GM12878 (cell line): Measurements from ENCODE around the gene PARVA. TPM values are rescaled to one million over a fixed set of nuclear protein-coding genes. Genes with fewer than 3 reads are reported as not detected.

Experiments
- ATAC-seq: fragments of 200-7000 bp; cut with Tn5 transposase; 3 replicates; pipeline ENCODE4 v1.9.1; 2020; ENCODE audit warnings: mild to moderate bottlenecking, moderate library complexity
- BruUV-seq: library from RNA; stranded (reverse); fragments of 400-500 nt; replicated peaks from 2 replicates; lab custom pipeline; 2021; lab: Mats Ljungman, UMichigan
- CTCF ChIA-PET: fragments of 300-600 bp; sonication (Branson Sonifier 250); formaldehyde crosslinking; extraction: SDS; loops from one replicate; lab custom pipeline; 2021; ENCODE audit warnings: inconsistent platforms; lab: Yijun Ruan, JAX
- POLR2A ChIA-PET: fragments of 350-600 bp; formaldehyde crosslinking; extraction: SDS; loops from one replicate; lab custom pipeline; 2021; ENCODE audit warnings: inconsistent platforms; lab: Charles Lee
- RAD21 ChIA-PET: fragments of 300-600 bp; sonication (Branson Sonifier 250); formaldehyde crosslinking; loops from one replicate; lab custom pipeline; 2023; ENCODE audit warnings: antibody characterized with exemption; ENCODE audit not compliant: unreplicated experiment; lab: Charles Lee
- SMC1A ChIA-PET: fragments of 300-600 bp; sonication (Branson Sonifier 250); formaldehyde crosslinking; loops from one replicate; lab custom pipeline; 2023; ENCODE audit not compliant: unreplicated experiment, uncharacterized antibody; lab: Charles Lee
- DNase-seq: peaks from one replicate; pipeline ENCODE4 v3.0.0-alpha.2; 2011; ENCODE audit warnings: low read depth, low spot score
- FAIRE-seq: peaks from 3 replicates; lab custom pipeline; 2011; peaks lifted over from hg19 to GRCh38; lab: Jason Lieb, UNC
- H2AFZ ChIP-seq: 2 replicates; pipeline ENCODE4 v1.6.0; 2011; ENCODE audit warnings: low read depth, low read length, control low read depth; ENCODE audit not compliant: control insufficient read depth
- H3K27ac ChIP-seq: 2 replicates; pipeline ENCODE4 v1.5.1; 2011; ENCODE audit warnings: control low read depth; ENCODE audit not compliant: control insufficient read depth, insufficient read depth
- H3K27me3 ChIP-seq, 2 experiments: replicated peaks in 1 of 2; 2 replicates each; pipeline versions ENCODE4 v1.6.0 to v1.6.1; 2011; ENCODE audit warnings: low read length in 1 of 2; ENCODE audit not compliant: control insufficient read depth in 2 of 2, insufficient read depth in 2 of 2
- H3K36me3 ChIP-seq, 2 experiments: 2 replicates each; pipeline ENCODE4 v1.5.1; 2011; ENCODE audit warnings: low read length in 1 of 2; ENCODE audit not compliant: control insufficient read depth in 2 of 2, insufficient read depth in 2 of 2
- H3K4me1 ChIP-seq: 2 replicates; pipeline ENCODE4 v1.6.1; 2011; ENCODE audit warnings: mild to moderate bottlenecking, low read length, moderate library complexity, mixed read lengths; ENCODE audit not compliant: control insufficient read depth, insufficient read depth
- H3K4me2 ChIP-seq: 2 replicates; pipeline ENCODE4 v1.6.0; 2011; ENCODE audit warnings: control low read depth; ENCODE audit not compliant: control insufficient read depth, insufficient read depth
- H3K4me3 ChIP-seq: fragments of 200-600 bp; sonication (generic); 2 replicates; pipeline ENCODE4 v1.5.1; 2016
- H3K79me2 ChIP-seq: 2 replicates; pipeline ENCODE4 v1.6.0; 2011; ENCODE audit warnings: low read length; ENCODE audit not compliant: control insufficient read depth, insufficient read depth
- H3K9ac ChIP-seq: 2 replicates; pipeline ENCODE4 v1.8.0; 2011; ENCODE audit warnings: low read length, control low read depth, mixed read lengths; ENCODE audit not compliant: control insufficient read depth, insufficient read depth
- H3K9me3 ChIP-seq: replicated peaks from 3 replicates; pipeline ENCODE4 v1.5.1; 2011; ENCODE audit warnings: mild to moderate bottlenecking, low read length; ENCODE audit not compliant: control insufficient read depth, insufficient read depth
- H4K20me1 ChIP-seq: 2 replicates; pipeline ENCODE4 v1.6.0; 2011; ENCODE audit not compliant: control insufficient read depth, insufficient read depth
- ASH2L ChIP-seq: fragments of 300-600, 200-600 bp; sonication (generic); IDR thresholded peaks from 2 replicates; pipeline ENCODE4 v1.6.1; 2017; ENCODE audit warnings: low read depth, mild to moderate bottlenecking, borderline replicate concordance
- ATF7 ChIP-seq: fragments of 450-650 bp; IDR thresholded peaks from 2 replicates; pipeline ENCODE4 v1.6.1; 2016; ENCODE audit warnings: low read depth, mild to moderate bottlenecking
- CREM ChIP-seq: IDR thresholded peaks from 2 replicates; pipeline ENCODE4 v1.6.1; 2014; ENCODE audit warnings: antibody characterized with exemption, low read depth
- EED ChIP-seq: sonication (generic); IDR thresholded peaks from 2 replicates; pipeline ENCODE4 v1.6.1; 2016; ENCODE audit warnings: antibody characterized with exemption, low read depth
- MTA2 ChIP-seq: fragments of 450-650 bp; IDR thresholded peaks from 2 replicates; pipeline ENCODE4 v1.6.1; 2016; ENCODE audit warnings: low read depth, mild to moderate bottlenecking, moderate library complexity
- MYB ChIP-seq: fragments of 150-350 bp; IDR thresholded peaks from 2 replicates; pipeline ENCODE4 v1.6.1; 2014; ENCODE audit warnings: mild to moderate bottlenecking, low read depth, low read length, borderline replicate concordance
- PAX5 ChIP-seq: IDR thresholded peaks from 2 replicates; pipeline ENCODE4 v1.6.1; 2011; ENCODE audit warnings: low read depth, low read length, borderline replicate concordance
- RAD51 ChIP-seq: fragments of 450-650 bp; IDR thresholded peaks from 2 replicates; pipeline ENCODE4 v1.6.1; 2016; ENCODE audit warnings: moderate library complexity, mild to moderate bottlenecking, inconsistent platforms
- RUNX3 ChIP-seq: IDR thresholded peaks from 2 replicates; pipeline ENCODE4 v1.6.1; 2012; ENCODE audit warnings: low read length, inconsistent platforms
- SMAD1 ChIP-seq: fragments of 450-650 bp; IDR thresholded peaks from 2 replicates; pipeline ENCODE4 v1.6.1; 2018; ENCODE audit warnings: mild to moderate bottlenecking, low read depth; ENCODE audit not compliant: partially characterized antibody
- SREBF2 ChIP-seq: IDR thresholded peaks from 2 replicates; pipeline ENCODE4 v1.6.1; 2012; ENCODE audit warnings: mild to moderate bottlenecking, low read length
- SUPT20H ChIP-seq: IDR thresholded peaks from 2 replicates; pipeline ENCODE4 v1.6.1; 2011; ENCODE audit warnings: low read depth, mild to moderate bottlenecking, low read length, moderate library complexity, borderline replicate concordance; ENCODE audit not compliant: control insufficient read depth
- TAF1 ChIP-seq: IDR thresholded peaks from 2 replicates; pipeline ENCODE4 v1.6.1; 2011; ENCODE audit warnings: mild to moderate bottlenecking, low read depth, low read length, borderline replicate concordance
- YY1 ChIP-seq: IDR thresholded peaks from 2 replicates; pipeline ENCODE4 v1.6.1; 2011; ENCODE audit warnings: low read depth, mild to moderate bottlenecking, low read length
- ZBED1 ChIP-seq: IDR thresholded peaks from 2 replicates; pipeline ENCODE4 v1.6.1; 2016; ENCODE audit warnings: borderline replicate concordance
- WGBS: methylation state at CpG from one replicate; pipeline ENCODE4 v1.1.6; 2016; ENCODE audit warnings: low lambda C conversion rate; ENCODE audit not compliant: insufficient replicate concordance, insufficient coverage; ENCODE audit errors: missing lambda C conversion rate; 5-methylcytosine and 5-hydroxymethylcytosine counted together
- in situ Hi-C: fragments of 300-500 bp; cut with MboI; formaldehyde crosslinking; loops from 9 replicates; pipeline ENCODE4 v1.14.3; 2018; ENCODE audit warnings: mixed read lengths
- intact Hi-C: fragments of 100-400 bp; cut with micrococcal nuclease; formaldehyde crosslinking; loops from one replicate; pipeline ENCODE4 v1.14.2; 2022; ENCODE audit not compliant: unreplicated experiment
- polyA plus RNA-seq, 11 experiments: library from polyadenylated mRNA; depleted of rRNA in 4 of 11; unstranded in 6 of 11; stranded (reverse) in 5 of 11; fragments of >200 nt; fragmentation: Nextera tagmentation in 4 of 11; fragmentation: Illumina TruSeq in 1 of 11; extraction: Ambion mirVana in 4 of 11; extraction: Trizol in 1 of 11; gene quantifications; 1 replicate in 1 of 11; 2 replicates in 10 of 11; pipeline versions ENCODE4 v1.2.1 to v1.2.3, GENCODE V29; 2011 to 2016; ENCODE audit warnings: inconsistent platforms in 2 of 11, missing spikeins in 2 of 11, low read depth in 1 of 11
- total RNA-seq, 4 experiments: library from RNA; depleted of rRNA in 3 of 4; stranded (reverse); fragments of >200 nt in 3 of 4; fragmentation: Illumina TruSeq in 1 of 4; extraction: Trizol in 1 of 4; gene quantifications; 2 replicates each; pipeline versions ENCODE4 v1.2.1 to v1.2.3, GENCODE V29; 2013 to 2021
- TF ChIP-seq, protein P1 (sequence below): fragments of 450-650 bp; IDR thresholded peaks from 2 replicates; pipeline ENCODE4 v1.6.1; 2017; ENCODE audit warnings: mild to moderate bottlenecking, low read depth, inconsistent platforms; ENCODE audit not compliant: poor library complexity, severe bottlenecking
- TF ChIP-seq, protein P2 (sequence below): IDR thresholded peaks from 2 replicates; pipeline ENCODE4 v1.6.1; 2012; ENCODE audit warnings: low read depth, low read length, improper control_type of control experiment
- TF ChIP-seq, protein P3 (sequence below): IDR thresholded peaks from 2 replicates; pipeline ENCODE4 v1.6.1; 2011; ENCODE audit warnings: mild to moderate bottlenecking, low read depth, low read length, moderate library complexity; ENCODE audit not compliant: insufficient replicate concordance

Gene PARVA
- total and polyA plus RNA-seq, 10 of the 15 experiments (the other 5 are each of a cell fraction or from before 2014, with no cell fraction given), result 0.01 to 0.44 (median 0.03) TPM; not detected in 7

DNA sequence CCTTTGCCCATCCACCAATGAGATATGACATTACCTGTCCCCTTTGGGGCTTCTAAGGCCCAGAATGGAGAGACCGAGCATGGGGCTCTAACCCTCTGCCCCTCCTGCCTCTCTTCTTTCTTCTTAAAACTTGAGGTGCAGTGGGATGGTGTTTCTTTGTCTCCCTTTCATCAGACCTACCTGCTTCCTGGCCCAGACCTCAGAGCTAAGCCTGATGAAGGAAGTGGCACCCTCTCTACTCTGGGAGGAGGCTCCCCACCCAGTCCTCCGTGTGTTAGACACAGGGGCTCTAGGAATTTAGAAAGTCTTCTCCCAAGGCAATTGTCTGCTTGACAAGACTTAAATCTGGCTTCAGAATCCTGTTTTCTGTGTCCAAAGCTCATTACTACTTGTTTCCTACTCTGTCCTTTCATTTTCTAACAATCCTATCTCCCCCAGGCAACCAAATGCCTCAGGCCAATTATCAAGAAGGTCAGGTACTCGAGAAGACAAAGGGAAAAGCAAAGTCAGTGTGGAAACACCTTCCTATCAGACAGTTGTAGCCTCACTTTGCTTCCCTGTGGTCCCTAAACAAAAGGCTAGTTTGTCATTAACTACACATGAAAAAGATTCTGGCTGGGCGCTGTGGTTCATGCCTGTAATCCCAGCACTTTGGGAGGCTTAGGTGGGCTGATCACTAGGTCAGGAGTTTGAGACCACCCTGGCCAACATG lies 20.3 kb upstream of the PARVA start:
- ChIA-PET CTCF (no interaction called here), RAD21 (no interaction called here), SMC1A (no interaction called here), POLR2A (no interaction called here)
- Histone ChIP-seq H3K4me3 (no peak overlapping the region), H3K4me1 (no peaks in the 10 kb centered on the region), H3K4me2 (no peak overlapping the region), H3K9me3 (no peaks in the 10 kb centered on the region), H3K36me3 (no peaks in the 10 kb centered on the region), H3K27me3 (no peaks in the 10 kb centered on the region), H4K20me1 (no peaks in the 10 kb centered on the region), H3K9ac (no peak overlapping the region), H2AFZ (no peak overlapping the region), H3K27ac (no peak overlapping the region), H3K79me2 (no peaks in the 10 kb centered on the region)
- FAIRE-seq (no peak), ATAC-seq (no peak), DNase-seq (no peak)
- intact Hi-C loops, result no loop called here
- no TSS peak for BruUV-seq
- WGBS, result under 1% methylated on average over 4 of the region's 4 CpGs
- TF ChIP-seq SMAD1 (no peak), RUNX3 (no peak), SUPT20H (no peak), SREBF2 (no peak), PAX5 (no peak), MTA2 (no peak), EED (no peak), YY1 (no peak), CREM (no peak), ATF7 (no peak), ZBED1 (no peak), MYB (no peak), TAF1 (no peak), RAD51 (no peak), ASH2L (no peak)
- TF ChIP-seq, protein P1, sequence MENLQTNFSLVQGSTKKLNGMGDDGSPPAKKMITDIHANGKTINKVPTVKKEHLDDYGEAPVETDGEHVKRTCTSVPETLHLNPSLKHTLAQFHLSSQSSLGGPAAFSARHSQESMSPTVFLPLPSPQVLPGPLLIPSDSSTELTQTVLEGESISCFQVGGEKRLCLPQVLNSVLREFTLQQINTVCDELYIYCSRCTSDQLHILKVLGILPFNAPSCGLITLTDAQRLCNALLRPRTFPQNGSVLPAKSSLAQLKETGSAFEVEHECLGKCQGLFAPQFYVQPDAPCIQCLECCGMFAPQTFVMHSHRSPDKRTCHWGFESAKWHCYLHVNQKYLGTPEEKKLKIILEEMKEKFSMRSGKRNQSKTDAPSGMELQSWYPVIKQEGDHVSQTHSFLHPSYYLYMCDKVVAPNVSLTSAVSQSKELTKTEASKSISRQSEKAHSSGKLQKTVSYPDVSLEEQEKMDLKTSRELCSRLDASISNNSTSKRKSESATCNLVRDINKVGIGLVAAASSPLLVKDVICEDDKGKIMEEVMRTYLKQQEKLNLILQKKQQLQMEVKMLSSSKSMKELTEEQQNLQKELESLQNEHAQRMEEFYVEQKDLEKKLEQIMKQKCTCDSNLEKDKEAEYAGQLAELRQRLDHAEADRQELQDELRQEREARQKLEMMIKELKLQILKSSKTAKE, result no peak
- TF ChIP-seq, protein P2, sequence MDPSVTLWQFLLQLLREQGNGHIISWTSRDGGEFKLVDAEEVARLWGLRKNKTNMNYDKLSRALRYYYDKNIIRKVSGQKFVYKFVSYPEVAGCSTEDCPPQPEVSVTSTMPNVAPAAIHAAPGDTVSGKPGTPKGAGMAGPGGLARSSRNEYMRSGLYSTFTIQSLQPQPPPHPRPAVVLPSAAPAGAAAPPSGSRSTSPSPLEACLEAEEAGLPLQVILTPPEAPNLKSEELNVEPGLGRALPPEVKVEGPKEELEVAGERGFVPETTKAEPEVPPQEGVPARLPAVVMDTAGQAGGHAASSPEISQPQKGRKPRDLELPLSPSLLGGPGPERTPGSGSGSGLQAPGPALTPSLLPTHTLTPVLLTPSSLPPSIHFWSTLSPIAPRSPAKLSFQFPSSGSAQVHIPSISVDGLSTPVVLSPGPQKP, result no peak
- TF ChIP-seq, protein P3, sequence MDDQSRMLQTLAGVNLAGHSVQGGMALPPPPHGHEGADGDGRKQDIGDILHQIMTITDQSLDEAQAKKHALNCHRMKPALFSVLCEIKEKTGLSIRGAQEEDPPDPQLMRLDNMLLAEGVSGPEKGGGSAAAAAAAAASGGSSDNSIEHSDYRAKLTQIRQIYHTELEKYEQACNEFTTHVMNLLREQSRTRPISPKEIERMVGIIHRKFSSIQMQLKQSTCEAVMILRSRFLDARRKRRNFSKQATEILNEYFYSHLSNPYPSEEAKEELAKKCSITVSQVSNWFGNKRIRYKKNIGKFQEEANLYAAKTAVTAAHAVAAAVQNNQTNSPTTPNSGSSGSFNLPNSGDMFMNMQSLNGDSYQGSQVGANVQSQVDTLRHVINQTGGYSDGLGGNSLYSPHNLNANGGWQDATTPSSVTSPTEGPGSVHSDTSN, result no peak
- in situ Hi-C loops, result no loop called here
